ENCODE data around the gene AMPH. TPM values are rescaled to one million over a fixed set of nuclear protein-coding genes. Genes with fewer than 3 reads are reported as not detected.

The AMPH gene
- total RNA-seq, 1 experiment from 2014 or later: 9.0 TPM

- no peak for TF ChIP-seq PRRX2 (CRISPR knock-in tag; IDR thresholded peaks at IDR 0.05)
- no peak for TF ChIP-seq ETV6 (CRISPR knock-in tag; IDR thresholded peaks at IDR 0.05)
- TF ChIP-seq ZNF671 (CRISPR knock-in tag; IDR thresholded peaks at IDR 0.05): no peak
- no peak for TF ChIP-seq ZNF416 (CRISPR knock-in tag; IDR thresholded peaks at IDR 0.05)
- no peak for TF ChIP-seq E2F4 (CRISPR knock-in tag; IDR thresholded peaks at IDR 0.05; ENCODE audit: borderline replicate concordance, low read depth)
- TF ChIP-seq MLX (CRISPR knock-in tag; IDR thresholded peaks at IDR 0.05): no peak
- TF ChIP-seq, protein P1, sequence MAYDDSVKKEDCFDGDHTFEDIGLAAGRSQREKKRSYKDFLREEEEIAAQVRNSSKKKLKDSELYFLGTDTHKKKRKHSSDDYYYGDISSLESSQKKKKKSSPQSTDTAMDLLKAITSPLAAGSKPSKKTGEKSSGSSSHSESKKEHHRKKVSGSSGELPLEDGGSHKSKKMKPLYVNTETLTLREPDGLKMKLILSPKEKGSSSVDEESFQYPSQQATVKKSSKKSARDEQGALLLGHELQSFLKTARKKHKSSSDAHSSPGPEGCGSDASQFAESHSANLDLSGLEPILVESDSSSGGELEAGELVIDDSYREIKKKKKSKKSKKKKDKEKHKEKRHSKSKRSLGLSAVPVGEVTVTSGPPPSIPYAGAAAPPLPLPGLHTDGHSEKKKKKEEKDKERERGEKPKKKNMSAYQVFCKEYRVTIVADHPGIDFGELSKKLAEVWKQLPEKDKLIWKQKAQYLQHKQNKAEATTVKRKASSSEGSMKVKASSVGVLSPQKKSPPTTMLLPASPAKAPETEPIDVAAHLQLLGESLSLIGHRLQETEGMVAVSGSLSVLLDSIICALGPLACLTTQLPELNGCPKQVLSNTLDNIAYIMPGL (CRISPR knock-in tag; IDR thresholded peaks at IDR 0.05): no peak
- no peak for TF ChIP-seq PRDM15 (CRISPR knock-in tag; IDR thresholded peaks at IDR 0.05)
- no peak for TF ChIP-seq ZNF317 (CRISPR knock-in tag; IDR thresholded peaks at IDR 0.05; ENCODE audit: borderline replicate concordance, low read depth)
- no peak for TF ChIP-seq ZNF219 (CRISPR knock-in tag; IDR thresholded peaks at IDR 0.05; ENCODE audit: borderline replicate concordance)
- TF ChIP-seq, protein P2, sequence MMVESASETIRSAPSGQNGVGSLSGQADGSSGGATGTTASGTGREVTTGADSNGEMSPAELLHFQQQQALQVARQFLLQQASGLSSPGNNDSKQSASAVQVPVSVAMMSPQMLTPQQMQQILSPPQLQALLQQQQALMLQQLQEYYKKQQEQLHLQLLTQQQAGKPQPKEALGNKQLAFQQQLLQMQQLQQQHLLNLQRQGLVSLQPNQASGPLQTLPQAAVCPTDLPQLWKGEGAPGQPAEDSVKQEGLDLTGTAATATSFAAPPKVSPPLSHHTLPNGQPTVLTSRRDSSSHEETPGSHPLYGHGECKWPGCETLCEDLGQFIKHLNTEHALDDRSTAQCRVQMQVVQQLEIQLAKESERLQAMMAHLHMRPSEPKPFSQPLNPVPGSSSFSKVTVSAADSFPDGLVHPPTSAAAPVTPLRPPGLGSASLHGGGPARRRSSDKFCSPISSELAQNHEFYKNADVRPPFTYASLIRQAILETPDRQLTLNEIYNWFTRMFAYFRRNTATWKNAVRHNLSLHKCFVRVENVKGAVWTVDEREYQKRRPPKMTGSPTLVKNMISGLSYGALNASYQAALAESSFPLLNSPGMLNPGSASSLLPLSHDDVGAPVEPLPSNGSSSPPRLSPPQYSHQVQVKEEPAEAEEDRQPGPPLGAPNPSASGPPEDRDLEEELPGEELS (CRISPR knock-in tag; IDR thresholded peaks at IDR 0.05): no peak
- TF ChIP-seq ESRRA (CRISPR knock-in tag; IDR thresholded peaks at IDR 0.05; ENCODE audit: borderline replicate concordance): no peak
- TF ChIP-seq ZNF263 (CRISPR knock-in tag; IDR thresholded peaks at IDR 0.05; ENCODE audit: low read depth): no peak
- no peak for TF ChIP-seq OVOL2 (CRISPR knock-in tag; IDR thresholded peaks at IDR 0.05; ENCODE audit: borderline replicate concordance)
- TF ChIP-seq, protein P3, sequence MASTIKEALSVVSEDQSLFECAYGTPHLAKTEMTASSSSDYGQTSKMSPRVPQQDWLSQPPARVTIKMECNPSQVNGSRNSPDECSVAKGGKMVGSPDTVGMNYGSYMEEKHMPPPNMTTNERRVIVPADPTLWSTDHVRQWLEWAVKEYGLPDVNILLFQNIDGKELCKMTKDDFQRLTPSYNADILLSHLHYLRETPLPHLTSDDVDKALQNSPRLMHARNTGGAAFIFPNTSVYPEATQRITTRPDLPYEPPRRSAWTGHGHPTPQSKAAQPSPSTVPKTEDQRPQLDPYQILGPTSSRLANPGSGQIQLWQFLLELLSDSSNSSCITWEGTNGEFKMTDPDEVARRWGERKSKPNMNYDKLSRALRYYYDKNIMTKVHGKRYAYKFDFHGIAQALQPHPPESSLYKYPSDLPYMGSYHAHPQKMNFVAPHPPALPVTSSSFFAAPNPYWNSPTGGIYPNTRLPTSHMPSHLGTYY (CRISPR knock-in tag; IDR thresholded peaks at IDR 0.05): no peak
- TF ChIP-seq, protein P4, sequence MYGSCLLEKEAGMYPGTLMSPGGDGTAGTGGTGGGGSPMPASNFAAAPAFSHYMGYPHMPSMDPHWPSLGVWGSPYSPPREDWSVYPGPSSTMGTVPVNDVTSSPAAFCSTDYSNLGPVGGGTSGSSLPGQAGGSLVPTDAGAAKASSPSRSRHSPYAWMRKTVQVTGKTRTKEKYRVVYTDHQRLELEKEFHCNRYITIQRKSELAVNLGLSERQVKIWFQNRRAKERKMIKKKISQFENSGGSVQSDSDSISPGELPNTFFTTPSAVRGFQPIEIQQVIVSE (CRISPR knock-in tag; IDR thresholded peaks at IDR 0.05; ENCODE audit: borderline replicate concordance): no peak
- Mint-ChIP-seq H3K27ac (no peak overlapping the region), H3K36me3 (no peaks in the 10 kb centered on the region), H3K9me3 (peaks cover 6% of the 10 kb centered on the region), H3K4me3 (no peak overlapping the region), H3K27me3 (ENCODE audit: low read depth) (no peaks in the 10 kb centered on the region; the same call in 1 of the 2 replicates), H3K4me1 (no peaks in the 10 kb centered on the region)
- ChIA-PET CTCF (interaction anchor here (0.6 to 2.3 kb wide), 13 partner anchors 10 to 286 kb away, joined by 3 to 8 read pairs (median 5); partner anchors contain the start of gene AMPH), POLR2A (no interaction called here)
- DNase-seq (ENCODE audit: low spot score): no peak
- ATAC-seq: no peak
These were observed 28.8 kb upstream of the AMPH start for GRCh38 chr7:38659931-38660330.
